GM10248 (cell line): ENCODE measurements around the gene UAP1L1.

ENCODE experiments used
- CTCF ChIA-PET: fragments of 300-600 bp; sonication (Branson Sonifier 250); formaldehyde crosslinking; extraction: SDS; loops from one replicate; lab custom pipeline; 2021; ENCODE audit warnings: antibody characterized with exemption; lab: Yijun Ruan, JAX
- POLR2A ChIA-PET: fragments of 350-650 bp; sonication (Branson Sonifier 250); formaldehyde crosslinking; extraction: SDS; loops from one replicate; lab custom pipeline; 2020; ENCODE audit warnings: antibody characterized with exemption; lab: Yijun Ruan, JAX
- DNase-seq: peaks from one replicate; pipeline ENCODE4 v3.0.0; 2012; ENCODE audit errors: extremely low spot score
- CTCF ChIP-seq: IDR thresholded peaks from 2 replicates; pipeline ENCODE4 v1.5.1; 2012; ENCODE audit warnings: mild to moderate bottlenecking, low read depth; ENCODE audit errors: extremely low read depth, missing control alignments, control extremely low read depth

The UAP1L1 gene

GRCh38 chr9:137130176-137130755 lies 52.9 kb downstream of the UAP1L1 start:
- DNase-seq, result no peak
- CTCF ChIA-PET, result interaction anchor here (0.7 to 2.6 kb wide), 9 partner anchors 11 to 293 kb away, joined by 3 to 19 read pairs (median 4); partner anchors contain the start of genes EXD3, RNF224 and TPRN
- POLR2A ChIA-PET, result interaction anchor here (0.9 to 1.6 kb wide), 6 partner anchors 21 to 114 kb away, joined by 3 to 15 read pairs (median 5); partner anchors contain the start of genes SSNA1, TPRN and TUBB4B
- no peak for TF ChIP-seq CTCF
